Prostate gland (tissue), 2 donors: ENCODE data around the gene ZNF664.

Experiments
- CTCF ChIP-seq, 4 experiments: fragments of 200-600 bp in 2 of 4; fragments of 450-650 bp in 2 of 4; sonication (generic) in 2 of 4; IDR thresholded peaks; 1 replicate in 3 of 4; 2 replicates in 1 of 4; pipeline ENCODE4 v1.5.1; 2016 to 2019; ENCODE audit warnings: antibody characterized with exemption in 4 of 4, mild to moderate bottlenecking in 2 of 4, moderate library complexity in 2 of 4
- POLR2A ChIP-seq: fragments of 450-650 bp; IDR thresholded peaks from one replicate; pipeline ENCODE4 v1.6.1; 2016; ENCODE audit warnings: antibody characterized with exemption, mild to moderate bottlenecking

GRCh38 chr12:124001343-124001742 is 28.3 kb downstream of the ZNF664 start:
- no peak for TF ChIP-seq CTCF (IDR thresholded peaks at IDR 0.05)
- no peak for TF ChIP-seq POLR2A
